Testis (tissue), 3 donors: Measurements from ENCODE around the gene NAXD. TPM values are rescaled to one million over a fixed set of nuclear protein-coding genes. Genes with fewer than 3 reads are reported as not detected.

ENCODE experiments used
- DNase-seq: peaks from one replicate; pipeline ENCODE4 v3.0.0-alpha.2; 2019
- H3K27ac ChIP-seq, 2 donors: fragments of 200-600 bp; sonication (generic); one replicate each; pipeline ENCODE4 v1.5.1; 2019
- H3K27me3 ChIP-seq: fragments of 200-600 bp; sonication (generic); one replicate; pipeline ENCODE4 v1.5.1; 2019
- H3K36me3 ChIP-seq: fragments of 200-600 bp; sonication (generic); one replicate; pipeline ENCODE4 v1.5.1; 2017; ENCODE audit warnings: low read depth; ENCODE audit errors: missing control alignments
- H3K4me1 ChIP-seq: fragments of 200-600 bp; sonication (generic); one replicate; pipeline ENCODE4 v1.5.1; 2019
- H3K4me3 ChIP-seq, 2 donors: fragments of 200-600 bp; sonication (generic); one replicate each; pipeline ENCODE4 v1.5.1; 2017 to 2019
- H3K9me3 ChIP-seq: fragments of 200-600 bp; sonication (generic); one replicate; pipeline ENCODE4 v1.5.1; 2017
- POLR2A ChIP-seq: fragments of 450-650 bp; IDR thresholded peaks from one replicate; pipeline ENCODE4 v1.6.1; 2017; ENCODE audit warnings: antibody characterized with exemption, mild to moderate bottlenecking, moderate library complexity
- WGBS, 2 donors: methylation state at CpG; one replicate each; pipeline ENCODE4 v1.1.5; 2018; 5-methylcytosine and 5-hydroxymethylcytosine counted together
- intact Hi-C: fragments of 100-400 bp; cut with DNase I; formaldehyde crosslinking; loops from one replicate; pipeline ENCODE4 v1.15.1; 2023; ENCODE audit warnings: low total_unique reads
- polyA plus RNA-seq: library from polyadenylated mRNA; stranded (reverse); fragments of 350-450 nt; fragmentation: Illumina TruSeq; extraction: RNeasy Lipid Tissue Mini Kit (QIAGEN cat#74804); gene quantifications from one replicate; pipeline ENCODE4 v1.2.3, GENCODE V29; 2014; ENCODE audit warnings: low read depth, low replicate concordance; ENCODE audit not compliant: insufficient read depth
- total RNA-seq, 2 donors: library from RNA; depleted of rRNA; stranded (reverse); fragments of >200 nt; gene quantifications; one replicate each; pipeline ENCODE4 v1.2.3, GENCODE V29; 2016
- TF ChIP-seq, protein P1 (sequence below), 3 experiments: fragments of 450-650 bp in 2 of 3; fragments of 200-600 bp in 1 of 3; sonication (generic) in 1 of 3; IDR thresholded peaks; one replicate each; pipeline ENCODE4 v1.5.1; 2016 to 2019; ENCODE audit warnings: antibody characterized with exemption in 3 of 3, mild to moderate bottlenecking in 2 of 3, moderate library complexity in 1 of 3

Gene NAXD
- total and polyA plus RNA-seq, 3 donors from 2014 or later: 63.2 to 75.3 (median 66.4) TPM

DNA sequence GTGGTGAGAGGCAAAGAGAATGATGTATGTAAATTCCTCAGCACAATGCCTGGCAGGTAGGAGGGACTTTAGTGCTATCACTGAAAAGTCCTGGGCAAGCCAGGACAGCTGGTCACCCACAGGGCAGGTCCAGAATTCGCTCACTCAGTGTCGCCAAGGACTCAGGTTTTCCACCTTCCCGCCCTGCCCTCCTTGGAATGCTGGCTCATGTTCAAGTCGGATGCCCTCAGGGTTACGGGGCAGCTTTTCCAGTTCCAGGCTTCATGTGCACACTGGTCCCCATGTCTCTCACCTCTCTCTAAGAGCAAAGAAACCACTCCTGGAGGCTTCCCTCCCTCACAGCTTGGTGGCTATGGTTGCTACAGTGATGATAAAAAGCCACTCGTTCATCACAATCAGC lies 24.8 kb upstream of the NAXD start:
- DNase-seq: no peak
- 75 to 78% methylated on average over 5 to 6 of the region's 6 CpGs for WGBS, 2 donors
- intact Hi-C loops: loop anchor here (10.0 kb wide), 2 partner anchors 224 to 454 kb away; no protein-coding TSS in a partner anchor

GRCh38 chr13:110592665-110593064 lies 22.7 kb upstream of the NAXD start:
- intact Hi-C loops: loop anchor here (10.0 kb wide), 2 partner anchors 222 to 452 kb away; no protein-coding TSS in a partner anchor
- WGBS, 2 donors: 74 to 88% methylated on average over 2 of the region's 2 CpGs

More for the DNA sequence above, 24.8 kb upstream of the NAXD start:
- Histone ChIP-seq H3K36me3 (no peaks in the 10 kb centered on the region), H3K27me3 (no peaks in the 10 kb centered on the region), H3K27ac (no peak overlapping the region), H3K9me3 (no peaks in the 10 kb centered on the region), H3K4me1 (no peaks in the 10 kb centered on the region), H3K4me3 (no peak overlapping the region)
- TF ChIP-seq POLR2A: no peak
- TF ChIP-seq, protein P1, sequence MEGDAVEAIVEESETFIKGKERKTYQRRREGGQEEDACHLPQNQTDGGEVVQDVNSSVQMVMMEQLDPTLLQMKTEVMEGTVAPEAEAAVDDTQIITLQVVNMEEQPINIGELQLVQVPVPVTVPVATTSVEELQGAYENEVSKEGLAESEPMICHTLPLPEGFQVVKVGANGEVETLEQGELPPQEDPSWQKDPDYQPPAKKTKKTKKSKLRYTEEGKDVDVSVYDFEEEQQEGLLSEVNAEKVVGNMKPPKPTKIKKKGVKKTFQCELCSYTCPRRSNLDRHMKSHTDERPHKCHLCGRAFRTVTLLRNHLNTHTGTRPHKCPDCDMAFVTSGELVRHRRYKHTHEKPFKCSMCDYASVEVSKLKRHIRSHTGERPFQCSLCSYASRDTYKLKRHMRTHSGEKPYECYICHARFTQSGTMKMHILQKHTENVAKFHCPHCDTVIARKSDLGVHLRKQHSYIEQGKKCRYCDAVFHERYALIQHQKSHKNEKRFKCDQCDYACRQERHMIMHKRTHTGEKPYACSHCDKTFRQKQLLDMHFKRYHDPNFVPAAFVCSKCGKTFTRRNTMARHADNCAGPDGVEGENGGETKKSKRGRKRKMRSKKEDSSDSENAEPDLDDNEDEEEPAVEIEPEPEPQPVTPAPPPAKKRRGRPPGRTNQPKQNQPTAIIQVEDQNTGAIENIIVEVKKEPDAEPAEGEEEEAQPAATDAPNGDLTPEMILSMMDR (IDR thresholded peaks at IDR 0.05): no peak

DNA sequence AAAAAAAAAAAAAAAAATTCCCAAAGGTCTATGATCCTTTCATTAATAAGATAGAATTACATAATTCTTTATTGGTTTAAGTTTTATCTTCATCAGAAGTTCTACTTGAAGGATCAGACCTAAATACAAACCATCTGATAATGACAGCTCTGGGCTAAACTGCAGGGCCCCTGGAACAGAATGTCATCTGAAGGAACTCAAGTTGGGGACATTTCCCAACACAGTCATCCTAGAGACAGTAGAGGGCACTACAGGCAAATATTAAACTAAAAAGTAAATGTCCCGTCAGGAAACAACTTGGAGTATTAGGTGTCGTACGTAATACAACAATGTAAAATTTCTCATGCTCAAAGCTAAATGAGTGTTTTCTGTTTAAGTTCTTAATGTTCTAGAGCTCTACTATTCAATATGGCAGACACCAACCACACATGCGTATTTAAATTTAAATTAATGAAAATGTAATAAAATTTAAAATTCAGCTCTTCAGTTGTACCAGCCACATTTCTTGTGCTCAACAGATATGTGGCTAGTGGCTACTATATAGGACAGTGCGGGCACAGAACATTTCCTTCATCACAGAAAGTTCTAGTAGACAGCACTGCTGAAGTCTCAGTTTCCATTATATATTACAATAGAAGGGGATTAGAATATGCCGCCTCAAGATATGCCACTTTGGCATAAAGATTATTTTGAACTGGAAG lies 21.8 kb upstream of the NAXD start:
- WGBS, 2 donors: 49 to 53% methylated on average over 6 of the region's 6 CpGs
- Histone ChIP-seq H3K4me3 (no peak overlapping the region), H3K36me3 (no peaks in the 10 kb centered on the region), H3K4me1 (no peaks in the 10 kb centered on the region), H3K27ac (no peak overlapping the region), H3K27me3 (no peaks in the 10 kb centered on the region), H3K9me3 (no peaks in the 10 kb centered on the region)
- TF ChIP-seq POLR2A: no peak
- TF ChIP-seq, protein P1 (IDR thresholded peaks at IDR 0.05): peak; percentile 43 to 68 (median 61)
- intact Hi-C loops: loop anchor here (10.0 kb wide), 2 partner anchors 221 to 451 kb away; no protein-coding TSS in a partner anchor
- no peak for DNase-seq

More at GRCh38 chr13:110592665-110593064, 22.7 kb upstream of the NAXD start:
- Histone ChIP-seq H3K36me3 (no peaks in the 10 kb centered on the region), H3K27ac (no peak overlapping the region), H3K9me3 (no peaks in the 10 kb centered on the region), H3K27me3 (no peaks in the 10 kb centered on the region), H3K4me3 (no peak overlapping the region), H3K4me1 (no peaks in the 10 kb centered on the region)
- no peak for TF ChIP-seq POLR2A
- TF ChIP-seq, protein P1 (IDR thresholded peaks at IDR 0.05): no peak
- DNase-seq: no peak

- H3K36me3 ChIP-seq: no peaks in the 10 kb centered on the region
- H3K4me3 ChIP-seq: no peak overlapping the region
- H3K27ac ChIP-seq: no peak overlapping the region
- no peak for TF ChIP-seq POLR2A
- TF ChIP-seq, protein P1 (IDR thresholded peaks at IDR 0.05): no peak
- 58 to 65% methylated on average over 16 of the region's 16 CpGs for WGBS, 2 donors
- intact Hi-C loops: loop anchor here (10.0 kb wide), 2 partner anchors 218 to 448 kb away; no protein-coding TSS in a partner anchor
- H3K27me3 ChIP-seq: no peaks in the 10 kb centered on the region
- peaks cover 12% of the 10 kb centered on the region for H3K4me1 ChIP-seq
- no peaks in the 10 kb centered on the region for H3K9me3 ChIP-seq
- DNase-seq: no peak
These were observed 18.2 kb upstream of the NAXD start for GRCh38 chr13:110597041-110597689.
